Peyer's patch (tissue), 4 donors: Measurements from ENCODE around the gene BPIFA1. TPM values are rescaled to one million over a fixed set of nuclear protein-coding genes. Genes with fewer than 3 reads are reported as not detected.

Experiments
- DNase-seq, 3 donors: peaks; one replicate each; pipeline ENCODE4 v3.0.0-alpha.2; 2017 to 2019
- H3K27ac ChIP-seq, 4 donors: fragments of 200-600 bp; sonication (generic); one replicate each; pipeline ENCODE4 v1.5.1; 2016 to 2019
- H3K27me3 ChIP-seq, 2 donors: fragments of 200-600 bp; sonication (generic); one replicate each; pipeline ENCODE4 v1.5.1; 2019
- H3K36me3 ChIP-seq, 3 donors: fragments of 200-600 bp; sonication (generic); one replicate each; pipeline ENCODE4 v1.5.1; 2016 to 2019
- H3K4me1 ChIP-seq, 4 donors: fragments of 200-600 bp; sonication (generic); one replicate each; pipeline ENCODE4 v1.5.1; 2016 to 2019
- H3K4me3 ChIP-seq, 4 donors: fragments of 200-600 bp; sonication (generic); 1 replicate in 3 of 4; 2 replicates in 1 of 4; pipeline ENCODE4 v1.5.1; 2016 to 2019; ENCODE audit warnings: mild to moderate bottlenecking in 1 of 4
- H3K9me3 ChIP-seq, 4 donors: fragments of 200-600 bp; sonication (generic); one replicate each; pipeline ENCODE4 v1.5.1; 2016 to 2019; ENCODE audit warnings: mild to moderate bottlenecking in 1 of 4
- POLR2A ChIP-seq, 2 donors: fragments of 450-650 bp; IDR thresholded peaks; one replicate each; pipeline ENCODE4 v1.5.1; 2017; ENCODE audit warnings: antibody characterized with exemption in 2 of 2, mild to moderate bottlenecking in 2 of 2, moderate library complexity in 2 of 2
- total RNA-seq, 4 donors: library from RNA; depleted of rRNA; stranded (reverse); fragments of >200 nt; gene quantifications; one replicate each; pipeline ENCODE4 v1.1.0, GENCODE V29; 2016
- TF ChIP-seq, protein P1 (sequence below), 6 experiments: fragments of 450-650 bp in 4 of 6; fragments of 200-600 bp in 2 of 6; sonication (generic) in 1 of 6; IDR thresholded peaks; one replicate each; pipeline ENCODE4 v1.5.1; 2017 to 2019; ENCODE audit warnings: antibody characterized with exemption in 6 of 6, mild to moderate bottlenecking in 3 of 6, moderate library complexity in 1 of 6

Gene BPIFA1
- total RNA-seq, 4 donors from 2014 or later, result not detected

GRCh38 chr20:33233129-33233774 lies 2.5 kb upstream of the BPIFA1 start:
- Histone ChIP-seq H3K4me3 (no peak overlapping the region), H3K27ac (no peak overlapping the region), H3K4me1 (no peaks in the 10 kb centered on the region), H3K36me3 (no peaks in the 10 kb centered on the region), H3K9me3 (no peaks in the 10 kb centered on the region), H3K27me3 (no peaks in the 10 kb centered on the region)
- DNase-seq, result no peak
- TF ChIP-seq, protein P1, sequence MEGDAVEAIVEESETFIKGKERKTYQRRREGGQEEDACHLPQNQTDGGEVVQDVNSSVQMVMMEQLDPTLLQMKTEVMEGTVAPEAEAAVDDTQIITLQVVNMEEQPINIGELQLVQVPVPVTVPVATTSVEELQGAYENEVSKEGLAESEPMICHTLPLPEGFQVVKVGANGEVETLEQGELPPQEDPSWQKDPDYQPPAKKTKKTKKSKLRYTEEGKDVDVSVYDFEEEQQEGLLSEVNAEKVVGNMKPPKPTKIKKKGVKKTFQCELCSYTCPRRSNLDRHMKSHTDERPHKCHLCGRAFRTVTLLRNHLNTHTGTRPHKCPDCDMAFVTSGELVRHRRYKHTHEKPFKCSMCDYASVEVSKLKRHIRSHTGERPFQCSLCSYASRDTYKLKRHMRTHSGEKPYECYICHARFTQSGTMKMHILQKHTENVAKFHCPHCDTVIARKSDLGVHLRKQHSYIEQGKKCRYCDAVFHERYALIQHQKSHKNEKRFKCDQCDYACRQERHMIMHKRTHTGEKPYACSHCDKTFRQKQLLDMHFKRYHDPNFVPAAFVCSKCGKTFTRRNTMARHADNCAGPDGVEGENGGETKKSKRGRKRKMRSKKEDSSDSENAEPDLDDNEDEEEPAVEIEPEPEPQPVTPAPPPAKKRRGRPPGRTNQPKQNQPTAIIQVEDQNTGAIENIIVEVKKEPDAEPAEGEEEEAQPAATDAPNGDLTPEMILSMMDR (IDR thresholded peaks at IDR 0.05), result no peak
- TF ChIP-seq POLR2A (IDR thresholded peaks at IDR 0.05), result no peak

DNA sequence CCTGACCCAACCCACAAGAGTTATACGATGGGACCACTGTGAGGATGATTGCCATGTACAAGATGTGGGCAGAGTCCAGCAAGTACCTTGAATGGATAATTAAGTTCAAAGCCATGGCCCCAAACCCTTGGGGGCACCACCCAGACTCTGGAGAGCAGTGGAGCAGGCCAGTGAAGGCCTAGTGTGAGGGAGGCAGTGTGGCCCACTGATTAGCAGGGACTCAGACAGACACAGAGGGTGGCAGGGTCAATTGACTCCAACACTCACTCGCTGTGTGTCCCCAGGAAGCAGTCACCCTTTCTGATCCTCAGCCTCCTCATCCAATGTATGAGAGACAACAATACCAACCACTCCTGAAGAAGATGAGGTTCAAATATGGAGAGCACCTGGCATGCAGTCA lies 1.7 kb upstream of the BPIFA1 start:
- H3K27me3 ChIP-seq, result no peaks in the 10 kb centered on the region
- DNase-seq, result no peak

GRCh38 chr20:33236351-33236750 lies 555 bp downstream of the BPIFA1 start:
- Histone ChIP-seq H3K4me1 (no peaks in the 10 kb centered on the region), H3K9me3 (no peaks in the 10 kb centered on the region), H3K36me3 (no peaks in the 10 kb centered on the region), H3K4me3 (no peak overlapping the region), H3K27me3 (no peaks in the 10 kb centered on the region), H3K27ac (no peak overlapping the region)
- TF ChIP-seq, protein P1 (IDR thresholded peaks at IDR 0.05), result no peak
- TF ChIP-seq POLR2A (IDR thresholded peaks at IDR 0.05), result no peak
- DNase-seq, result no peak

More for the DNA sequence above, 1.7 kb upstream of the BPIFA1 start:
- no peak for TF ChIP-seq POLR2A (IDR thresholded peaks at IDR 0.05)
- TF ChIP-seq, protein P1 (IDR thresholded peaks at IDR 0.05), result no peak
- no peak overlapping the region for H3K27ac ChIP-seq
- no peak overlapping the region for H3K4me3 ChIP-seq
- no peaks in the 10 kb centered on the region for H3K4me1 ChIP-seq
- H3K9me3 ChIP-seq, result no peaks in the 10 kb centered on the region
- no peaks in the 10 kb centered on the region for H3K36me3 ChIP-seq

- DNase-seq, result no peak
- Histone ChIP-seq H3K9me3 (no peaks in the 10 kb centered on the region), H3K27ac (no peak overlapping the region), H3K27me3 (no peaks in the 10 kb centered on the region), H3K36me3 (no peaks in the 10 kb centered on the region), H3K4me1 (no peaks in the 10 kb centered on the region), H3K4me3 (no peak overlapping the region)
- TF ChIP-seq, protein P1 (IDR thresholded peaks at IDR 0.05), result no peak
- no peak for TF ChIP-seq POLR2A (IDR thresholded peaks at IDR 0.05)
Observed at GRCh38 chr20:33237989-33238388, 2.2 kb downstream of the BPIFA1 start.

GRCh38 chr20:33239418-33239817 lies 3.6 kb downstream of the BPIFA1 start:
- Histone ChIP-seq H3K4me3 (no peak overlapping the region), H3K27ac (no peak overlapping the region), H3K9me3 (no peaks in the 10 kb centered on the region), H3K4me1 (no peaks in the 10 kb centered on the region), H3K27me3 (no peaks in the 10 kb centered on the region), H3K36me3 (no peaks in the 10 kb centered on the region)
- no peak for TF ChIP-seq POLR2A (IDR thresholded peaks at IDR 0.05)
- TF ChIP-seq, protein P1 (IDR thresholded peaks at IDR 0.05), result no peak
- no peak for DNase-seq
